GM19455 (cell line): ENCODE measurements around the gene ARMH3.
"Not testable (repeated sequence)": the region's sequence is repeated elsewhere in the genome, so short reads cannot be mapped to it uniquely, and the experiment has no call there.

Source experiments
- ATAC-seq: cut with Tn5 transposase; IDR thresholded peaks from one replicate; pipeline ENCODE4 v1.9.1; 2021; ENCODE audit not compliant: unreplicated experiment

ARMH3 gene

GRCh38 chr10:101993221-101993620 lies 62.8 kb downstream of the ARMH3 start:
- ATAC-seq: no peak

GRCh38 chr10:101987136-101987535 lies 68.8 kb downstream of the ARMH3 start:
- ATAC-seq: no peak

- ATAC-seq: no peak
Observed at GRCh38 chr10:101986624-101986971, 69.4 kb downstream of the ARMH3 start.

- ATAC-seq: not testable (repeated sequence)
Observed at GRCh38 chr10:101980677-101981076, 75.3 kb downstream of the ARMH3 start.

- no peak for ATAC-seq
Observed at GRCh38 chr10:101974091-101974971, 81.6 kb downstream of the ARMH3 start.

- no peak for ATAC-seq
Observed at GRCh38 chr10:101972761-101973160, 83.2 kb downstream of the ARMH3 start.

GRCh38 chr10:101969412-101969922 lies 86.5 kb downstream of the ARMH3 start:
- no peak for ATAC-seq

- ATAC-seq: no peak
Observed at GRCh38 chr10:101968940-101969321, 87.0 kb downstream of the ARMH3 start.

- ATAC-seq: no peak
Observed at GRCh38 chr10:101968286-101968939, 87.6 kb downstream of the ARMH3 start.

GRCh38 chr10:101967713-101968112 lies 88.3 kb downstream of the ARMH3 start:
- ATAC-seq: no peak

GRCh38 chr10:101967119-101967518 lies 88.9 kb downstream of the ARMH3 start:
- ATAC-seq: no peak

- ATAC-seq: no peak
Observed at GRCh38 chr10:101965075-101965765, 90.8 kb downstream of the ARMH3 start.

GRCh38 chr10:101961591-101962498 lies 94.1 kb downstream of the ARMH3 start:
- no peak for ATAC-seq

GRCh38 chr10:101960879-101961395 lies 95.0 kb downstream of the ARMH3 start:
- no peak for ATAC-seq

- no peak for ATAC-seq
Observed at GRCh38 chr10:101959346-101959916, 96.5 kb downstream of the ARMH3 start.

- ATAC-seq: no peak
Observed at GRCh38 chr10:101958691-101959090, 97.3 kb downstream of the ARMH3 start.

- no peak for ATAC-seq
Observed at GRCh38 chr10:101956898-101957297, 99.1 kb downstream of the ARMH3 start.

GRCh38 chr10:101956117-101956516 lies 99.9 kb downstream of the ARMH3 start:
- no peak for ATAC-seq

- ATAC-seq: no peak
Observed at GRCh38 chr10:101952191-101952590, 103.8 kb downstream of the ARMH3 start.

- no peak for ATAC-seq
Observed at GRCh38 chr10:101950213-101950612, 105.8 kb downstream of the ARMH3 start.
